GM12874 (cell line): ENCODE measurements around the gene PGLYRP3.

Experiments used
- TF ChIP-seq, protein P1 (sequence below): IDR thresholded peaks from 2 replicates; pipeline ENCODE4 v1.5.1; 2011; ENCODE audit warnings: low read depth, mild to moderate bottlenecking, control low read depth, low read length, moderate library complexity; ENCODE audit not compliant: insufficient read depth

The PGLYRP3 gene, protein sequence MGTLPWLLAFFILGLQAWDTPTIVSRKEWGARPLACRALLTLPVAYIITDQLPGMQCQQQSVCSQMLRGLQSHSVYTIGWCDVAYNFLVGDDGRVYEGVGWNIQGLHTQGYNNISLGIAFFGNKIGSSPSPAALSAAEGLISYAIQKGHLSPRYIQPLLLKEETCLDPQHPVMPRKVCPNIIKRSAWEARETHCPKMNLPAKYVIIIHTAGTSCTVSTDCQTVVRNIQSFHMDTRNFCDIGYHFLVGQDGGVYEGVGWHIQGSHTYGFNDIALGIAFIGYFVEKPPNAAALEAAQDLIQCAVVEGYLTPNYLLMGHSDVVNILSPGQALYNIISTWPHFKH

DNA sequence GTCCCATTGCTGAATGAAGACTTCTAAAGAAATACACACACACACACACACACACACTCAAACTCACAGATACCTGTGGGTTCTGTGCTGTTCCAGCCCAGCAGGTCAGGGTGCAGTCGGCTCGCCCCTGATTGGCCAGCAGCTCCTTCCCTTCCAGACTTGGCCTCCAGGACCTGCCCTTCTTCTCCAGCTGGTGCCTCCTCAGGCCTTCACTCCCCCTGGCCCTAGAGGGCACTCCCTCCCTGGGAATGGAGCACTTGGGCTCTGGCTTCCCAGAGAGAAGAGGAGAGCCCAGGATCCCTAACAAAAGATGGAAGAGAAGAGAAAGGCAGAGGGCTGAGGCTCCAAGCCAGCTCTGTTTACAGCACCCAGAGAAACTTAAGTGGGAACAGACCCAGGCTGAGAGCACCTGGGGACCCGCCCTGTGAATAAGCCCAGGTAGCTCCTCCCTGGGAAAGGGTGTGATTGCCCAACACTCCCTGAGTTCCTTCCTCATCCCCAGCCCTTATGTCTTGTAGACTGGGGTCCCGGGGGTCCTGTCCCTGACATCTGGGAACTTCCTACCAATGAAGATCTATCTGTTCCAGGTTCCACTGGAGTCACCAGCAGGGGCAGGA lies at the start of gene PGLYRP3:
TSS of gene PGLYRP3 (minus strand) at position 383 of the 617 bp plus-strand sequence. CDS start 2,287 bp downstream, outside the sequence.
- TF ChIP-seq, protein P1, sequence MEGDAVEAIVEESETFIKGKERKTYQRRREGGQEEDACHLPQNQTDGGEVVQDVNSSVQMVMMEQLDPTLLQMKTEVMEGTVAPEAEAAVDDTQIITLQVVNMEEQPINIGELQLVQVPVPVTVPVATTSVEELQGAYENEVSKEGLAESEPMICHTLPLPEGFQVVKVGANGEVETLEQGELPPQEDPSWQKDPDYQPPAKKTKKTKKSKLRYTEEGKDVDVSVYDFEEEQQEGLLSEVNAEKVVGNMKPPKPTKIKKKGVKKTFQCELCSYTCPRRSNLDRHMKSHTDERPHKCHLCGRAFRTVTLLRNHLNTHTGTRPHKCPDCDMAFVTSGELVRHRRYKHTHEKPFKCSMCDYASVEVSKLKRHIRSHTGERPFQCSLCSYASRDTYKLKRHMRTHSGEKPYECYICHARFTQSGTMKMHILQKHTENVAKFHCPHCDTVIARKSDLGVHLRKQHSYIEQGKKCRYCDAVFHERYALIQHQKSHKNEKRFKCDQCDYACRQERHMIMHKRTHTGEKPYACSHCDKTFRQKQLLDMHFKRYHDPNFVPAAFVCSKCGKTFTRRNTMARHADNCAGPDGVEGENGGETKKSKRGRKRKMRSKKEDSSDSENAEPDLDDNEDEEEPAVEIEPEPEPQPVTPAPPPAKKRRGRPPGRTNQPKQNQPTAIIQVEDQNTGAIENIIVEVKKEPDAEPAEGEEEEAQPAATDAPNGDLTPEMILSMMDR, result no peak

DNA sequence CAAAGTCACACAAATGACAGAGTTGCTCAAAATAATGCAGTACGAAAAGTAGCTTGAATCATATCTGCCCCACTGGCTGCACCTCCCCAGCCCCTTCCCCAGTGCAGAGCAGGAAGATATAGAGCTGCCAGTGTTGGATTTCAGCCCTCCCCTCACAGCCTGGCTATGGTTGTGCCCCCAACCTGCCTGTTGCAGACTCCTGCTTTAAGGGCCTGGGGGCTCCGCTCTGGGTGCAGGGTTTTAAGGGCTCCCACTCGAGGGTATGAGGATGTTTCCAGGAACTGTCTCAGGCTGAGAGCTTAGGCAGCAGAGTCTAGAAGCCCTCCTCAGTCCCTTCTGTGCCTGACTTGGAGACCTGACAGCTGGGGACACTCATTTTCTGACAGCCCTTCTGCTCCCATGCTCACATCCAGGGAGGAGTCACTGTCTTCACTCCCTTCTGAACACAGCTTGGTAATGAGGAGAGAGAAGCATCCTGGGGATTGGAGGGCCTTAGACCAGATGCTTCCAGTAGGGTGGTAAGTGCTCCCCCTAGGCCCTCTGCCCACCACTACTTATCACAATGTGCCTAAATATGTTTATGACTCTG lies 49.5 kb upstream of the PGLYRP3 start:
- TF ChIP-seq, protein P1, result no peak

DNA sequence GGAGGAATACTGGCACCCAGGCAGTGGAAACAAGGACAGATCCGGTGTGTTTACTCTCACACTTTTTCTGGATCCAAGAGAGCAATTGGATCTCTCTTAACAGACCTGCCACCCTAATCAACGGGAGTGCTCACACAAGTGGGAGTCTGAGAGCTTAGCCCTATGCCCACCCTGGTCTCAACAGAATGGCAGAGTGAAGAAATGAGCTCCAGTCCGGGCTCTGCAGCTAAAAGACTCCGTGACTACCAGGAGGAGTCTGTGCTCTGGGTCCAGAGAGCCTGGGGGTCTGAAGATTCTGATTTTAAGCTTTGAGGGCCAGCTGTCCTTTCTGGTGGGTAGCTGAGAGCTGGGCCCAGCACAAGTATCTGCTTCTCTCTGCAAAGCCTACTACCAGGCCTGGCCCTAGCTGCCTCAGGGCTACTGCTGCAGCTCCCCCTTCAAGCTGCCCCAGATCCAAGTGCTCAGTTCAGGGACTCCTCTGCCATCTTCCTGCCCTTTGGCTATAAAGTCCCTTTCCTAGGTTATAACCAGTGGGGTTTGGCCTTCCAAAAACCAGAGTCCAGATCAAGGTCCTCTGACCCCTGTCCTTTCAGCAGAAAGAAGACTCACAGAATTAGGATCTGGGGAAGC lies 48.8 kb upstream of the PGLYRP3 start:
- TF ChIP-seq, protein P1, result no peak

DNA sequence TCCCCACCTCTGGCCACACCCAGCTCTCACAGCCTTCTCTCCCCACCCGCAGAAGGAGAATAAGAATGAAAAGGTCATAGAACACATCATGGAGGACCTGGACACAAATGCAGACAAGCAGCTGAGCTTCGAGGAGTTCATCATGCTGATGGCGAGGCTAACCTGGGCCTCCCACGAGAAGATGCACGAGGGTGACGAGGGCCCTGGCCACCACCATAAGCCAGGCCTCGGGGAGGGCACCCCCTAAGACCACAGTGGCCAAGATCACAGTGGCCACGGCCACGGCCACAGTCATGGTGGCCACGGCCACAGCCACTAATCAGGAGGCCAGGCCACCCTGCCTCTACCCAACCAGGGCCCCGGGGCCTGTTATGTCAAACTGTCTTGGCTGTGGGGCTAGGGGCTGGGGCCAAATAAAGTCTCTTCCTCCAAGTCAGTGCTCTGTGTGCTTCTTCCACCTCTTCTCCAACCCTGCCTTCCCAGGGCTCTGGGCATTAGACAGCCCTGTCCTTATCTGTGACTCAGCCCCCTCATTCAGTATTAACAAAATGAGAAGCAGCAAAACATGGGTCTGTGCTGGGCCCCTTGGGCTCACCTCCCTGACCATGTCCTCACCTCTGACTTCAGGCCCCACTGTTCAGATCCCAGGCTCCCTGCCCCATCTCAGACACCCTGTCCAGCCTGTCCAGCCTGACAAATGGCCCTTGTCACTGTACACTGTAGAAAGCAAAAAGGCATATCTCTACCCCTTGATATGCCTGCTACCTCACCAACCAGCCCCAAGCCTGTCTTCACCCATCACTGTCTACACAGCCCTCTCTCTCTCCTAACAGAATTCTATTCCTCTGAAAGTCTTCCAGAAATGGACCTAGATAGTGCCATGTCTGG lies 48.1 kb upstream of the PGLYRP3 start:
- TF ChIP-seq, protein P1, result no peak

DNA sequence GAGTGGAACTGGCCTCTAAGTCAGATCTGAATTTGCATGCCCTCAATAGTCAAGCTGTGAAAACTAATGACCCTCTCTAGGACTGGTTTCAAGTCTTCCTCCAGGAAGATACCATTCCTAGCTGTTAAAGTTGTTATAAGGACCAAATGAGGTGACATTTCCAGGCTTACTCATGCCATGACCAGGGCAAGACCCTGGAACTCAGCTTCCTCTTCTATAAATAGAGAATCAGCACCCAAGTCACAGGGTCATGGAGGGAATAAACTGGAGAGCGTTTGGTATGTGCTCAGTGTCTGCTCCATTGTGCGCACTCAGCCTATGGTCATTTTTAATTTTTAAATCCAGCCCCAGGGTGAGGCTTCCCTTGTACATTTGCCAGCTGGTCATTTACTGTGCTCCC lies 47.4 kb upstream of the PGLYRP3 start:
- TF ChIP-seq, protein P1, result no peak

DNA sequence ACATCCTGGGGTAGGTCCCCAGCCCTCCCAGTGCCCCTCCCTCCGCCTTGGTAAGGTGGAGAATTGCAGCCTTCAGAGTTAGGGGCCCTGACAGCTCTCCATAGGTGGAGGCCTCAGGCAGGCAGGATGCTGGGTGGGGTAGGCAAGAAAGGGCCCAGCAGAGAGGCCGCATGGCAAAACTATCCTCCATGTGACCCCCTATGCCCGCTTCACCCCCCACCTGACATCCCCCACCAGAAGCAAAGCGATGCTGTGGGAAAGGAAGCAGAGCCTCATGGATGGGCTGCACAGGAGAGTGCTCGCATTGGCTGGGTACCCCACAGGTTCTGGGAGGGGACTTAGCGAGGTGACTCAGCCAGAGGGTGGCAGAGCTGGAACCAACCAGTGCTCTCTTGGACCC lies 46.5 kb upstream of the PGLYRP3 start:
- TF ChIP-seq, protein P1, result no peak
